NCI-H748 treated with DMSO at 0.1 percent for 48 hours (cell line): ENCODE data around the gene VOPP1.

Experiments
- DNase-seq: peaks from one replicate; lab custom pipeline; 2025; lab: John Stamatoyannopoulos, UW

Gene VOPP1

DNA sequence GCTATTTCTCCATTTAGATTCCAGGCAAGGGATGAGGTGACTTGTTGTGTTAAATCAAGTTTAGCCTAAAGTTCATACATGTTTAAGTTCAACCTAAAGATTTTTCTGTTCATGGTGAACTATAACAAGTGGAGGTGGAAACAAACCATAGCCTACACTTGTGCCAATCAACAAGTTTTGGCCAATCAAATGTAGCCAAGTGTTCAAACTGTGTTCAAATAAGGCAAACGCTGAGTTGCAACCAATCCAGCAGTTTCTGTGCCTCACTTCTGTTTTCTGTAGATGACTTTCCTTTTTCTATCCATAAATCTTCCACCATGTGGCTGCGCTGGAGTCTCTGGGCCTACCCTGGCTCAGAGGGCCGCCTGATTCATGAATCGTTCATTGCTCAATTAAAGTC lies 4.5 kb upstream of the VOPP1 start:
- DNase-seq, result no peak

DNA sequence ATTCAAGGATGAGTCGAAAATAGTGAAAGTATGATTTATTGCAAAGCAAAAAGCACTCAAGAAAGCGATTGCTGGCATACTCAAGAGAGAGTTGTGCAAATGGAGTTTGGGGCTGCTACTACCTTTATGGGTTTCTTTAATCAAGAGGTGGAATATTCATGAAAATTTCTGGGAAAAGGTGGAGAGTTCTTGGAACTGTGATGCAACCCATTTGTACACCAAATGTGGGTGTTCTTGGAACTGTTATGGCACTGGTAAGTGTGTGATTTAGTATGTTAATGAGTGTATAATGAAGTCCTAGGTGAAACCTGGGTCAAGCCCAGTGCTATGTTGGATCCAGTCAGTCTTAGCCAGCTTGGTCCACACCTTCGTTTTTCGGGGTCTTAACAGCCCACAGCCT lies 3.4 kb upstream of the VOPP1 start:
- no peak for DNase-seq

DNA sequence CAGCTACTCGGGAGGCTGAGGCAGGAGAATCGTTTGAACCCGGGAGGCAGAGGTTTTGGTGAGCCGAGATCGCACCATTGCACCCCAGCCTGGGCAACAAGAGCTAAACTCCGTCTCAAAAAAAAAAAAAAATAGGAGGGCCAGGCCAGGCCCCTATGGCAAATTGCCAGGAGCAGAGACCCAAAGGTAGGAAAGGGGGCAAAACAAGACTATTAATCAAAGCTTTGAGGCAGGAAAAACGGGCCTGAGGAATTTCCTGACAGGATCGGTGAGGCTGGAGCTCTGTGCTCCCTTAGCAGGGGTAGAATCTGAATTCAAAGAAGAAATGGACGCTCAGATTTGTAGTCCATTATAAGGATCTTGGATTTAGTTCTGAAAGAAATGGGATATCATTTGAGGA lies 2.8 kb upstream of the VOPP1 start:
- no peak for DNase-seq

DNA sequence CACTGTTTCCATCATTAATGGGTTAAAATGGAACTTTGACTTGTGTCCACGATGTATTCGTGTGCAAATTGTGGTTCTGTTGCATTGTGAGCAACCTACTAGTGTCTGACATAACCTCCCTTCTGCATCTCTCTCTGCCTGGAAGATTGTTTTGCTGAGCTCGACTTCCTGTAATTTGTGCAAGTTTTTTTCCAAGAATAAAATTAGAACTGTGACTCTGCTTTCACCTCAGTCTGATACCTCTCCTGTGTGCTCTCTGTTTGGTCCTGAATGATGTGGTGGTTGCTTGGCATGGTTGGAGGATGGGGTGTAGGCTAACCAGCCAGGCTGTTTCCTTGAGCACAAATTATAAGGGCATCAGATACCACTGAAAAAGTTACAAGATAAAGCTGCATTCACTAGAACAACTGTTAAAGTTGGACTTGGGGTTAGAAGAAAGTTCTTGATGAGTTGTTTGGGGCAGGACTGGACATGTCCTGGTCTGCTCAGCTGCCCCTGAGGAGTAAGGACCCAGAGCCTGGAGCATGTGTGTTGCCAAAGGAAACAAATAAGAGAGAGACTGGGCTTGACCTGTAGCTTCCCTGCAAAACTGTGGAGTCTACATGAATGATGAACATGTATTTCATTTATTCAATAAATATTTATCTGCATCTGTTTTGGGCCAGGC lies 1.9 kb upstream of the VOPP1 start:
- no peak for DNase-seq

DNA sequence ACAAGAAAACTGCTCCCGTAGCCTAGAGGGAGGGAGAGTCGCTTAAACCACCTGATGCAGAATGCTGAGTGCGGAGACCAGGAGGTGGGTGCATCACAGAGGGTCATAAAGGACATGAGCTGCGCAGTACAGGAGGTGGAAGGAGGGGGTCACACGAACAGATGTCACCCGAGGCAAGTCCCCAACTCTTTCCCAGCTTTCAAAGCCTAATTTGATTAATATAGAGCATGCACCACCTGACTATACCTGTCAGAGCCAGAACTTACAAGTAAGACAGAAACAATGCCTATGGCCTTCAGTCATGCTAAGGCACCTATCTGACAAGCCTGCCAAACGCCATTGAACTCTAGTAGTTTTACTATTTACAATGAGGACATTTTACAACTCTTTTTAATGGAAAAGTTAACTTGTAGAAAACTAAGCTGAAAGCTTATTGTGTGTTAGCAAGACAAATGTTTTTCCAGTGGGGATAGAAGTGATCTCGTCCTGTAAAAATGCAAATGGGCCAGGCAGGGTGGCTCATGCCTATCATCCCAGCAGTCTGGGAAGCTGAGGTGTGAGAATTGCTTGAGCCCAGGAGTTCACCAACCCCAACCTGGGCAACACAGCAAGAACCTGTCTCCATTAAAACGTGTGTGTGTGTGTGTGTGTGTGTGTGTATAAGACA lies 1.1 kb upstream of the VOPP1 start:
- no peak for DNase-seq

DNA sequence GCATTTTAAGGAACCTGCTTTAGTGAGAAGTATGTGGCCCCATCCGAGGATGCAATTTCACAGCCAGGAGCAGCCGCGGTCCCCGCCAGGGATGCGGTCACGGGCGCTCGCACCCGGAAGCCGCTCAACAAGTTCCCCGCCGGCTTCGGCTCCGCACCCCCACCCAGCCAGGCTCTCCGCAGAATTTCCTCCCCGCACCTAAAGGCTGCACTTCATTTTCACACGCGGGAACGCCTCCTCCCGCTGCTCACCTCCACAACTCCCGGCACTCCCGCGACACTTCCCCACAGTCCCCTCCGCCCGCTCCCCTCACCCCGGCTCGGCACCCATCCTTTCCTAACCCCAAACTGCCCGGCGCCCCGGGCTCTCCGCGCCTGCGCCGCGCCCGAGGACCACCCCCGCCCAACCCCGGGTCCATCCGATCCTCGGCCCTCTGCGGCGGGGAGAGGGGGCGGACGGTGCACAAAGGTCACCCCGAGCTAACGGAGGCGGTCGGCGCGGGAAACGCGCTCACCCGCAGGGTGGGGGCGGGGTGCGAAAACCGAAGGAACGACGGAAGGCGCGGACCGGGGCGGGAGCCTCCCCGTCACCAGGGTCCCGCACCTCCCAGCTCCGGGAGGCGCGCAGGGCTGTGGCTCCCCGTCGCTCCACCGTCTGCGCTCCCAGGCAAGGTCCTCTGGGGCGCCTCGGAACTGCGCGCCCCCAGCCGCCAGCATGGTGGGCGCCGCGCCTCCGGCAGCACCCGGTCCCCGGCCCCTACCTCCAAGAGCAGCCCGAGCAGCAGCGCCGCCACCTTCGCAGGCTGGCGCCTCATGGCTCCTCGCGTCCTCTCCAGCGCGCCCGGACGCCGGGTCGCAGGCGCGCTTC lies 558 bp downstream of the VOPP1 start:
- no peak for DNase-seq

DNA sequence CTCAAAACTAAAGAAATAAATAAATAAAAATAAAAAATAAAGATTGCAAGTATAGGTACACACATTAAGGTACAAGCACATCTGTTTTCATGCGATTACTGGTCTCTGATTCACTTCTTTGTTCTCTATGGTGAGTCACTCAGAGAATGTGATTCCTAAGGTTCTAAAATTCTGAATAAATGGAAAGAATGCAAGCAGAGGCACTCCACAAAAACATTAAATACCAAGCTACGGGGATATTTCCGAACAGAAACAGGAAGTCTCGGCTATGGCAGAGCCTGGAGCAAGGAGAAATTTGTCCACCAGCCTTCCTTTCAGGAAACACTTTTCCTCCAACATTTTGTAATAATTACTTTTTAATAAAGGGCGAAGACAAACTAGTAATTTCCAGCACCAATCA lies 1.4 kb downstream of the VOPP1 start:
- DNase-seq, result peak; percentile 12

DNA sequence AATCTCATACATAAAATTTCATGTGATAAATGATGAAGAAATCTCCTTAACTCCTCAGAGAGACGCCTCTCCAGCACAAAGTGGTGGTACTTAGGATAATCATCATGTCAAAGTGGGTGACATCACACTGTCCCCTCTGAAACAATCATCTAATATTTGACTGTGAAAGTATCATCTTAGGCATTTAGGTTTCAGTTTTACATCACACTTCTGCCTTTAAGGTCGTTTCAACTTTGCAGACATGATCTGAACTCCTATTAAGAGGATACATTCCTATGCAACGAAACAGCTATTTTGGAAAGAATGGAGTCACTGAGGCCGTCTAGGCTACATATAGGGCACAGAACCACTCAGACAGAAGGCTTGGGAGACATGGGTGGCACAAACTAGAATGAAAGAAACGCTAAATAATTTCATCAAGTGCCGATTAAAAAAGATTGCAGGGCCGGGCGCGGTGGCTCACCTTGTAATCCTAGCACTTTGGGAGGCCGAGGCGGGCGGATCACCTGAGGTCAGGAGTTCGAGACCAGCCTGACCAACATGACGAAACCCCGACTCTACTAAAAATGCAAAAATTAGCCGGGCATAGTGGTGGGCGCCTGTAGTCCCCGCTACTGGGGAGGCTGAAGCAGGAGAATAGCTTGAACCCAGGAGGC lies 2.0 kb downstream of the VOPP1 start:
- DNase-seq, result no peak

DNA sequence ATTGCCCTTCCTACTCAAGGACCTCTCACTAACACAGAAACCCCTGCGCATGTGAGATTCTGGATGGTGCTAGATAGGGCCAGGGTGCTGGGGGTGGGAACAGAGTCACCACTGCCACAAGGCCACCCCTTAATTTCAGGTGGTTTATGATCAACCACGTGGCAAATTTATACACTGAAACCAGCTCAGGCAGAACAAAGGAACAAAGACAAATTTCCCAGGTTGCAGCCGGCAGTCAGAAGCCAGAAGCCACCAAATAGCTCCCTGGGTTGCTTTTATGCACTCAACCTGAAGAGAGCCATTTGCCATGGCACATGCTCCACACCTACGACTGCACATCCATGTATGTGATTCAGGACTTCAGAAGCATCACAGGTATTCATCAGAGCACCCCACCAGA lies 2.5 kb downstream of the VOPP1 start:
- DNase-seq, result no peak

DNA sequence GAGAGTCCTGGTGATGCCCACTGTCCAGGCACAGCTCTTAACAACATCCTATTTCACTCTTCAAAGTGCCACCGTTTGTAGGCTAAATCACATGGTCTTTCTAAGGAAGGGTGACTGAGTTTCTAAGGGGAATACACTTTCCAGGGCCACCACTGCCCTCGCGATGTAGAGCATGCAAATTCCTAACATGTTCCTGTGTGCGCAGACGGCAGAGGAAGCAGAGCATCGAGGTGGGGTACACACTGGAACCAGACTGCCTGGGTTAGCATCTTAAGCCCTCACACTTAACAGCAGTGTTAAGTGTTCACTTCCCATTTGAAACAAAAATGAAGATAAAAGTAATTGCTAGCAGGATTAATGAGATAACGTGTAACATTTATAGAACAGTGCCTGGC lies 3.0 kb downstream of the VOPP1 start:
- DNase-seq, result no peak

DNA sequence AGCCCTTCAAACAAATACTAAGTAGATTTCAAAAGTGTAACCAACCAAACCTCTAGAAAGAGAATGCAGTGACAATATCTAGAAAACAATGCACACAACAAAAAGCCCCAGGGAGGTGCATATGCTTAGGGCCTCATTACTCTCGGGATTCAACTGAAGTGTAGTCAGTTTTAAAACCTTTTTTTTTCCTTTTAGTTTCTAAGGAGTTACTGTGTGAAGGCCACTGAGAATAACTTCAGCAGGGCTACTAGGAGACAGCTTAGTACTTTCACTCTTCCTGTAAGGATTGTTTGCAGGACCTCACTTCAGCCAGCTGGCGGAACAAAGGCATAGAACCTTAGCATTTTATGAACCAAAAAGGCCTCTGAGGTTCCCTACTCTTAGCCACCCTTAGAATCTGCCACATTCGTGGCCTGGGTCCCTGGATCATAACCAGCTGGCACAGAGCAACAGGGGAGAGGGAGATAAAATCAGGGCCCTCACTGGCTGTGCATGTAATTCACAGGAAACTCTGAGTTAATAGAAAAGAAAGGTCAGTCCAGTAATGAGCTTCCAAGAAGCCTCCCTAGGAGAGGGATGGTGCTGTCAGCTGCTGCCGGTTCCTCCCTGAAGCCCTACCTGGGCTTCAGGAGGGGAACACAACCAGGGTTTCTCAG lies 3.6 kb downstream of the VOPP1 start:
- DNase-seq, result no peak

DNA sequence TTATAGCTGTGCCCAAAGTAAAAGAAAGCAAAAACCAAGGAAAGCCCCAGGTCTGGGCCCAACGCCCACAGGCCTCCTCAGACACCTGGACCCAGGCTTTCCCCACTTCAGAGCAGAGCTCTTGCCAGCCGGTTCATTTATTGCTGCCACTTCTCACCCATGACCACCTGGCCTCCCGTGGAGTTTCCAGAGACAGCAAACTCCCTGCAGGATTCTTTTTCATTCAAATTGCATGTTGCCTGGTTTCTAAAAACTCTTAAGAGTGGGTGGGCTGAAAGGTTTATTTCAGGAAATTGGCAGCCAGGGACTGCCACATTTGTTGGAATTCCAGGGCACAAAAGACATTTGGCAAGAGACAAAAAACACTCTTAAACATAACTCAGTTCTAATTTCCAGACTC lies 4.7 kb downstream of the VOPP1 start:
- DNase-seq, result no peak

DNA sequence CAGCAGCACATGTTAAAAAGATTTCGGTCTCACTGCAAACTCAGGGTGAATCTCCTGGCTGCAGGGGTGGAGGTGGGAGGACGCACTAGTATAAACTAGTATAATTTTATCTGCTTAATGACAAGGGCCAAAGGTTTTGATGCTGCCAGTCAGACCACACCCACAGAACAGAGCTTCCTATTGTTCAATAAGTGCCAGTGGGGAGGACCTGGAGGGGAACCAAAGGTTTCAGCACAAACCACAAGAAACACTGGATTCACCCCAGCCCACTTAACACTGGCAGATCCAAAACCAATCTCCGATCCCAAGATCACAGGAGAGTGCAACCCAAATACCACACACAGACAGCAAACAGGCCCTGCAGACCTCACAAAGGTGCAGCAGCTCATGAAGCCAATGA lies 6.6 kb downstream of the VOPP1 start:
- DNase-seq, result peak; percentile 38

DNA sequence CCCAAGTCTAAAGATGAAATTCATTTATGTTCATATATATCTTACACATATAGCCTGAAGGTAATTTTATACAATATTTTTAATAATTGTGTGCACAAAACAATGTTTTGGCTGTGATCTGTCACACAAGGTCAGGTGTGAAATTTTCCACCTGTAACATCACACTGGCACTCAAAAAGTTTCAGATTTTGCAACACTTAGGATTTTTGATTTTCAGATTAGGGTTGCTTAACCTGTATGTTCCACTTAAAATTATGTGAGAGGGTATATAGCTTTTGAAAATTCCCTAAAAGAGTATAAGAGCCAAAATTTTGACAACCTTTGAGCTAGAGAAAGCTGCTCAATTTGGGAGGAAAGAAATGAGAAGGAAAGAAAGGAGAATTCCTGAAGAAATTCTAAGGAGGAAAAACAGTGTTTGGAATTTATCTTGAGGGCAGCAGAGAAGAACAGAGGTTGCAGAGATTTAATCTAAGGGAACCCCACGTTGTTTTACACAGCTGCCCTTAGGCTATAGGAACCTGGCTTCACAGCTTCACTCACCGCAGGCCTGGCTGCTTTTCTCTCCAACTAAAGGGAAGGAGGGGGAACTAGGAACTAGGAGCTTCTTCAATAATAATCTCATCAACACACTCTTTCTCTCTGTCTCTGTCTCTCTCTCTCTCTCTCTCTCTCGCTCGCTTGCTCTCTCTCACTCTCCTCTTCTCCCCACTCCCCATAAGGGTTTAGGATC lies 8.5 kb downstream of the VOPP1 start:
- no peak for DNase-seq

DNA sequence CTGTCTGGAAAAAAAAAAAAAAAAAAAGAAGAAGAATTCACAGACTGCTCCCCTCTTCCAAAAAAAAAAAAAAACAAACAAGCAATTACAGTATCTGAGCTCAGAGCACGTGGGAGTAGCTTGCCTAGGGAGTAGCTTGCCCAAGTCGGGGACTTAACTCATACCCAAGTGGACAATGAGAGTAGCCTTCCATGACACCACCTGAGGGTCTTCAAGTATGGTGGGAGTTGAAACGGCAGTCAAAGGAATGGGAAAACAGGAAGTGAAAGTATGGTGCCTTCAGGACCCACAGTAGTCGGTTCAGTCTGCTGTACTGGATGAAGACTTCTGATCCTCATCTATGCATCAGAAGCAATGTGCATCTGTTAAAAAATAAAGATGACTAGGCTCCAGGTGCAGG lies 10.6 kb downstream of the VOPP1 start:
- no peak for DNase-seq

DNA sequence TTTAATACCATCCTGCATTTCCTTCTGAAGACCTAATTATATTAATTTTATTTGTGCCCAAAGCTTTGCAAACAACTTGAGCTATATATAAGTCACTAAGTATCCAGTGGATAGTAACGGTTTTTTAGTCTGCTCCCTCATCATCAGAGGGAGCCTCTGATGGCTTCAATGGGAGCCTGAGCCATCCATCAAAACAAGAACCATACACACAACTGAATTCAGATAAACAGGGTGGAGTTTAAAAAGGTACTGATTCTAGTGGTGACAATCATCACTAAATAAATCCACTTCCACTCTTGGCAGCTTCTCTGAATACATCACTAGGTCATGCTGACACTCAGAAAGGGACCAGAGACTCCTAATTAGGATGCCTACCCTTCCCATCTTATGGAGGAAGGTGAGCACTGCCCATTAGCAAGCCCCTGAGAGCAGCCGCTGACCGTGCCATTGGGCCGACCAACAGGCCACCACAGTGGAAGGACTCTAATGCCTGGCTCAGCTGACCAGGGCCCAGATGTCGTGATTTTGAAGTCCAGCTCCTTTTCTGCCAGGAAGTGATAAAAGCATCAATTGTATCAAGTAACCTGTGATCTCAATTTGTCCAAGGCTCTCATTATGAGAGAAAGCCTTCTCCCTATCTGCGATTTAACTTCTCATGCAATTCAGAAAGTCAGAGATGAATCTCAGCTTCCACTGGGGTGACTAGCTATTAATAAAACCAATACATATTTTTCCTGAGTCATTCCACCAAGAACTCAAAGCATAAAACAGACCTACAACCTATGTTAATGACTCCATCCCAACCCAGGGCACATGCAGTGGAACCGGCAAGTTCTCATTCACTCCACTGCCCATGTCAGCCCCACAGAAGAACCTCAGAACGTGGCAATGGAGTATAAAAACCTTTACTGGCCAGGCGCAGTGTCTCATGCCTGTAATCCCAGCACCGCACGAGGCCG lies 13.1 kb downstream of the VOPP1 start:
- DNase-seq, result no peak

DNA sequence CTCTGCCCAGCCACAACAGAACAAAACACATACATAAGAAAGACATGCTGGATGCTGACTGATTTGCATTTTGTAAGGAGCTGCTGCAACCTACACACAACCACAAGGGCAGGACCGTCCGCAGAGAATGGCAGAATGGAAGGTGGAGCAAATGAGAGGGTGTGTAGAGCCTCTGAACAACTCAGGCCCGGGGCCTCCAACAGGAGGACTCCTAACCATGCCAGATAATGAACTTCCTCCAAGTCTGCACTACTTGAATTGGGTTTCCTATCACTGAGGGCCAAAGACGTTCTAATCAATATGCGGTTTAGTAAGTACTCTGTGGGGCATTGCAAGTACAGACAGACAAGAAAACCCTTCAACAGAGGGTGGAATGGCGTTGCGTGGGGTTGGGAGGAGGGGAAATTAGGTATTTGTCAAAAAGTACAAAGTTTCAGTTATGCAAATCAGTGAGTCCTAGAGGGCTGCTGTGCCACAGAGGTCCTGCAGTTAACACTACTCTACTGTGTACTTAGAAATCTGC lies 14.6 kb downstream of the VOPP1 start:
- no peak for DNase-seq

DNA sequence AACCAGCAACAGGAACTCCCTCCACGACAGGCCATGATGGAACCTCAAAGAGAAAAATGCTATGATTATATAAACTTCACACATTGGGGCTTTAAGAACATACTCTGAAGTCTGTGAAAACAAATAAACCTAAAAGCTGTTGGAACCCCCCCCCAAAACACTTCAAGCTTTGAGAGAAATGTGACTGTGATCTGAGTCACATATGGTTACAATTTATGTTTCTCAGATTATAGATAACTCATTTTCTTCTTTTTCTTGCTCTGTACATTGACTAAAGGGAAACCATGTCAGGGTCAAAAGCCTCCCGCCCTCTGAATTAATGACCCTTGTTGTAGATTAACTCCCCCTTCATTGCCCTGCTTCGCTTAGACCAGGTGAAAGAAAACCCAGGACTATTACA lies 15.8 kb downstream of the VOPP1 start:
- no peak for DNase-seq

DNA sequence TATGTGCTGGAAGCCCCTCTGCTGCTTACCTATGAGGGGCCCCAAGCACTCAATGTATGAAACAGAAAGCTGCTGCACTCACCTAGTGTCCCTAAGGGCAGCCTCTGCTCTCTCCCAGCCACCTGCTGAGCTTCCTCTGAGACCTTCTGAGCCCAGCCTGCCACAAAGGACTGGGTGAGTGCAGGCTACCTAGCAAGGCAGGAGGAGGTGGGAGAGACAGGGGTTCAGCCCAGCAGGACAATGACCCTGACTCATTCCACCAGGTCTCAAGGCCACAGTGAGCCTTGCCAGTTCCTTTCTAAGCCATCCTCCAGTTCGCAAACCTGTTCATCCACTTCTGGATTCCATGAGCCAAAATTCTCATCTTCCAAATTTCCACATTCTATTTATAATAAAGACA lies 16.3 kb downstream of the VOPP1 start:
- no peak for DNase-seq

DNA sequence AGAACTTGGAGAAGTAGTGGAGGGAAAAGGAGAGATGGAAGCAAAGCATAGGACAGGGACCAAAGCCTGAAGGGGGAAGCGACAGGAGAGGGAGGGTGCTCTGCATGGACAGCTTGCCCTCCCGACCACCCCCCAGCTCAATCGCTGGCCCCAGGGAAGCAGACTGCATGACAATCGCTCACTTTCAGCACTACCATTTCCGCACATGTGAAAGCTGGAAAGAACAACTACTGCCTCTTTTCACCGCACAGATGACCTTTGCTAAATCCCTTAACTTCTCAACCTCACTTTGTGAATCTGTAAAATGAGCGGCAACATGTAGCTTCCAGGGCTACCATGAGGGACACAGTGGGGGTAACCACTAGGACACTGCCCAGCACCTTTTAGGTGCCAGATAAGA lies 17.1 kb downstream of the VOPP1 start:
- DNase-seq, result no peak
